ENCODE data around the gene DPH5.

- no peak for TF ChIP-seq POLR2A (IDR thresholded peaks at IDR 0.05; ENCODE audit: low read length)
- TF ChIP-seq GATA1 (IDR thresholded peaks at IDR 0.05; ENCODE audit: low read depth, low read length): no peak
Measured at GRCh38 chr1:101029184-101029583, 3.6 kb upstream of the DPH5 start.
